Measurements from ENCODE around the gene CTCFL.
"Not testable (repeated sequence)": the region's sequence is repeated elsewhere in the genome, so short reads cannot be mapped to it uniquely, and the experiment has no call there.

The CTCFL gene

DNA sequence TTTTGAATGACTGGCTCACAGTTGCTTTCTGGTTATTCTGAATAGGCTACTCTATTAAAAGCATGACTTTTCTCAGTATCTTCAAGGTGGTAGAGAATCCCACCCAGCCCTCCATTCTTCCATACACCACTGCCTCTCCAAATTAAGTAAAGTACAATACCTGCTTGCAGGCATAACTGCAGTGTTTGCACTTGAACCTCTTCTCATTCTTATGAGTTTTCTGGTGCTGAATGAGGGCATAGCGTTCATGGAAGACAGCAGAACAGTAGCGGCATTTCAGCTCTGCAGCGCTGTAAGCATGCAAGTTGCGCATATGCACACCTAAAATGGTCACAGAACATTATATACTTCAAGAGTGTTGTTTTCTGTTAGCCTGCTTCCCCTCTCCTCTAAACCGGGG lies 12.5 kb downstream of the CTCFL start:
- no peak for DNase-seq (ENCODE audit: low read depth, low spot score)
- H3K27ac ChIP-seq: no peak overlapping the region

DNA sequence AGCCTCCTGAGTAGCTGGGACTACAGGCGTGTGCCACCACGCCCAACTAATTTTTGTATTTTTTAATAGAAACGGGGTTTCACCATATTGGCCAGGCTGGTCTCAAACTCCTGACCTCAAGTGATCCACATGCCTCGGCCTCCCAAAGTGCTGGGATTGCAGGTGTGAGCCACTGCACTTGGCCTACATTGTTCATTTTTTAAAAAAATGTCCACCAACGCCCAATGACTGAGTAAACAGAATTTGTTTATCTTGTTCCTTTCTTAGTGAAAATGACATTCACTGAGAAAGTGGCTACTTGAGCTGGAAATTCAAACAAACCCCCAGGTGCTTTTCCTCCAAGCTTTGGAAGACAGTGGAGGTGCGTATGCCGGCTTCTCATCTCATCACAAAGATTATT lies 13.2 kb downstream of the CTCFL start:
- not testable (repeated sequence) for H3K27ac ChIP-seq; DNase-seq (ENCODE audit: low read depth, low spot score)

DNA sequence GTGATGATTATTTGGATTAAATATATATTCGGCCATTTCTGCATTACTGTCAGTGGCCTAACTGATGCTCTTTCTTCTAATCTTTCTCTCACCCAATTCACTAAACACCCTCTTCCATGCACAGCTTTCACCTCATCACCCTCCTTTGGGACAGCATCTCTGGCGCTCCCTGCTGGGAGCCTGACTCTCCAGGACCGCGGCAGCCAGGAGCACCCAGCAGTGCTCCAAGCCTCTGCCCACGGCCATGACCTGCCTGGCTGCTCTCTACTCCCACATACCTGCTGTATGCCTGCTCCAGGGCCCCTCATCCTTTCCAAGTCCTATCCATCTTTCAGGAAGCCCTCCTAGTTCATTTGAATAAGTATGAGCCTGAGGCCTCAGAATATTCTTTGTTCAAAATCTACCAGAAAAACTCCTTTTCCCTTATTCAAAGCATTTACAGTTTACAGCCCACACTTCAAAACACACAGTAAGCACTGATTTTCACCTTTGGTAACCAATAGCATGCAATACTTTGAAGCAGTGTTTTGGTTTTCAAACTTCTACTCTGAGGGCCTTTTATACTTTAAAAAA lies 15.2 kb downstream of the CTCFL start:
- DNase-seq (ENCODE audit: low read depth, low spot score): no peak
- no peak overlapping the region for H3K27ac ChIP-seq

DNA sequence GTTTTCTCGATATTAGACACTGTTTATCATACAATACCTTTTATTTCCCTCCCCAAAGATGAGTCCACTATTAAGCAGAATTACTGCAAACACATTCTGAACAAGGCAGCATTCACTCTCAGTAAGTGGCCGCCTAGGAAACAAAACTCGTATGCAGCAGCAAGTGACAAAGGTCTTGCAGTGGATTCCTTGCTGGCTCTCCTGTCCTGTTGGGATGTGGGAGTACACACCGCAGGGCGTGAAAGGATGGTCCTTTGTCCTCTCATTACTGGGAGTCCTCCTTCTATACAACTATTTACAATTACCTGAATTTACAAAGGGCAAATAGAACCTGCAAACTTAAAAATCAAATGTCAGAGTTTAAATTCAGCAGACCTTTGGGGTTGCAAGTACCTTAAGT lies 16.1 kb downstream of the CTCFL start:
- no peak overlapping the region for H3K27ac ChIP-seq
- DNase-seq (ENCODE audit: low read depth, low spot score): no peak

DNA sequence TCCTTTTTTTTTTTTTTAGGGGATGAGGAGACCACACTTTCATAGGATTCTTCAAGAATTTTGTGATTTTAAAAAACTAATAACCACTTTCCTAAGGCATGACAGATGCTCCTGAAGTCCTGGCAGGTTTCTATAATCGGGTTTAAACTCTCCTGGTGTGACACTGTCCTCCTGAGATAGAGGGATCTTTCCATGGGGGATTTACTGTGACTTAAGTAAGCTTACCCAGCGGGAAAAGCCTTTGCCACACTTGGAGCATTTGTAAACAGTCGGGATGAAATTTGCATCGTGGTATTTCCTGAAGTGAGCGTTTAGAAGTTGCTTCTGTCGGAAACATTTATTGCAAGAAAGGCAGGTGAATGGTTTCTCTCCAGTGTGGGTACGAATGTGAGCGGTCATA lies 16.6 kb downstream of the CTCFL start:
- no peak overlapping the region for H3K27ac ChIP-seq
- DNase-seq (ENCODE audit: low read depth, low spot score): no peak

DNA sequence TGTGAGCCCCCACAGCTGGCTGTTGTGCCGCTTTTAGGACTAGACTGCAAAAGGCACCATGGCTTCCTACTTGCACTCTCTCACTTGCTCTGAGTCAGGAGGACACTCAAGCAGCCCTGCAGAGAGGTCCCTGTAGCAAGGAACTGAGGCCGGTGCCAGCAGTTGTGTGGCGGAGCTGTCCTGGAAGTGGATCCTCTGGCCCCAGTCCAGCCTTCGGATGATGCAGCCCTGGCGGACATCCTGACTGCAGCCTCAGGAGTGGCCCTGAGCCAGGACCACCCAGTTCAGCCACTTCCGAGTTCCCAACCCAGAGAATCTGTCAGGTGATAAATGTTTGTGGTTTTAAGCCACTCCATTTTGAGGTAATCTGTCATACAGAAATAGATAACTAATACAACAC lies 17.5 kb downstream of the CTCFL start:
- H3K27ac ChIP-seq: no peak overlapping the region
- DNase-seq (ENCODE audit: low read depth, low spot score): no peak

DNA sequence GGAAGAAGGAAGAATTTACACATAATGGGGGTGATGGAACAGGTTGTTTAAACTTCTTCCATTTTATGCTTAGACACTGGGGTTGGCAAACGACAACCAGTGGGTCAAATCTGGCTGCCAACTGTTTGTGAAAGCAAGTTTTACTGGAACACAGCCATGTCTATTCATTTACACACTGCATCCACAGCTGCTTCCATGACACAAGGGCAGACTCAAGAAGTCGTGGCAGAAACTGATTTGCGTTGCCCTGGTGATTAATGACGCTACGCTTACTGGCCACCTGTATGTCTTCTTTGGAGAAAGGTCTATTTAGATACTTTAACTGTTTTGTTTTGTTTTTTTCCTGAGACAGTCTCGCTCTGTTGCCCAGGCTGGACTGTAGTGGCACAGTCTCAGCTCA lies 19.0 kb downstream of the CTCFL start:
- no peak overlapping the region for H3K27ac ChIP-seq
- DNase-seq (ENCODE audit: low read depth, low spot score): no peak

DNA sequence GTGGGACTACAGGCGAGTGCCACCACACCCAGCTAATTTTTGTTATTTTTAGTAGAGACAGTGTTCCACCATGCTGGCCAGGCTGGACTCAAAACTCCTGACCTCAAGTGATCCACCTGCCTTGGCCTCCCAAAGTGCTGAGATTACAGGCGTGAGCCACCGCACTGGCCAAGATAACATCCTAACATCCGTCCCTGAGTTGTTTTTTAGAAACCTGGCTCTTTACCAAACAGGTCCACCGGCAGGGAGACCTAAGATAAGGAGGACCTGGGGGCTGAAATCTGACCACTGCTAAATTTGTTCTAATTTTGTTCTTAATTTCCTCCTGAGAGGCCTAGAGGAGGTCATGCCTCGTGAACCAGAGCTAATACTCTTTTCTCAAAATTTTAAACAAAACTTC lies 20.5 kb downstream of the CTCFL start:
- no peak for DNase-seq (ENCODE audit: low read depth, low spot score)
- H3K27ac ChIP-seq: no peak overlapping the region

DNA sequence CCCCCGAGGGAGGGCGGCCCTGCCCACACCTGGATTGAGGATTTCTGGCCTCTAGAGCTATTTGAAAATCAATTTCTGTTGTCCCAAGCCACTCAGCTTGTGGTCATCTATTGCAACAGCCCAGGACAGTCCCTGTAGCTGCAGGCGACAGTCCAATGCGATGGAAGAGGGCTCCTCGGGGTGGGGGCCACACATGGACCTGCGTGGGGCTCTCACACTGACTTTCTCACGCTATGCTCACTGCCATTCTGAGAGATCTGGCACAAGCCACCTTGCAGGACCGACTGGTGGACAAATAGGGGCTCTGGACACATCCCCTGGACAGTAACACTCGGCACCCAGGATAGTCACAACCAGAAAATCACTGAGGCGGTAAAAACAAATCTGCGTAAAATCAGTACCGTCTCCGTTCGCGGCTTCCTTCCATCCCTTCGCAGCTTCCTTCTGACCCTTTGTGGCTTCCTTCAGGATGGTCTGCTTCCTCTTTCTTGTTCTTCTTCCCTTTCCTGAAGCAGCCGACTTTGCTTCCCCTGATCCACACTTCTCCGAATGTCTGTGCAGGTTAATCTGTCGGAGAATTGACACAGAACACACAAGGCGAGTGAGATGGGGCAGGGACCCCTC lies 21.8 kb downstream of the CTCFL start:
- H3K27ac ChIP-seq: no peak overlapping the region
- DNase-seq (ENCODE audit: low read depth, low spot score): no peak

DNA sequence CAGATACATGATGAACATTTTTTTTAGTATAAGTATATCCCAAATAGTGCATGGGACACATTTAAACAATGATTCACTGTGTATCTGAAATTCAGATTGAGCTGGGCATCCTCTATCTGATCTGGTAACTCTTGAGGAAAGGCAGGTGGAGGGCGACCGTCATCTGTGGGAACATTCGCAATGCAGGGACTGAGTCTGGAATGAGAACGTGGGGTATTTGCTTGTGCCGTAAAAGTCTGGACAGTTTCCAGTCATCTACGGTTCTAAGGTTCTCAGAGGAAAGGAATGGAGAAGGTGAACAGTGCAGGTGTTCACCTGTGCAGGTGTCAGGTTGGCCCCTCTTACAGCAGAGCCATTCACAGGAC lies 22.6 kb downstream of the CTCFL start:
- DNase-seq (ENCODE audit: low read depth, low spot score): no peak
- H3K27ac ChIP-seq: no peak overlapping the region

DNA sequence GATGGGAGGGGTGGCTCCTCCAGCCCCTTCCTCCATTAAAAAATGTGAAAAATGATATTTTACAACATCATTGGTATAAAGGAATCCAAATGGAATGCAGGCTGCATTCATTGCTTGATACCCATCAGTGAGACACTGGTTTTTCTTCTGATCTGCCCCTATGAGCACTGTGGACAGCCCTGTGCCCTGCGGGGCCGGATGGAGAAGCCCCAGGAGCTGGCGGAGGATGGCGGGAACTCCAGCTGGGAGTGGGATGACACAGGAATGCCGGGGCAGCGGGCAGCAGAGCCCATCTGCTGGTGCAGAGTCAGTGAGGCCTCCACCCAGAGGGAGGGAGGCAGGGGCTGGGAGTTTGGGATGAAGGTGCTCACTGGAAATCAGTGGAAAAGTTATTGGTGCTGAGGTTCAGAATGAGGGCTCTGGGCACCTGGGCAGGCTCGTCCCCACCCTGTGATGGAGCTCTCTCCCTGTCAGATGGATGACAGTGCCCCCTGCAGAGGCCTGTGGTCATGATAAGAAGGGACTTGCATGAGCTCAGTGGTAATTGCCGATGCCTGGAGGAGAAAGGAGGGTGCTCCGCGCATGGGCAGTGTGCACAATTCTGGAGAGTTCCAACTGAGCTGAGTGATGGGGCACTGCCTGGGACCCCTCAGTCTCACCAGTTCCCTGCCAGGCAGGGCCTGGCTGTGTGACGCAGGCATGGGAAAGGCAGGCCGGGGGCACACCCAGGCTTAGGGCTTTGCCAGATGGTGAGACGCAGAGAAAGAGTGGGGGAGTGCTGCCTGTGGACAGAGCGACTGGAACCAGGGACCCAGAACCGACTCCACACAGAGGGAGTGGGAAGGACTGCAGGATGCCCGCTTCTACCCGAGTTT lies 23.2 kb downstream of the CTCFL start:
- no peak for DNase-seq (ENCODE audit: low read depth, low spot score)
- no peak overlapping the region for H3K27ac ChIP-seq

DNA sequence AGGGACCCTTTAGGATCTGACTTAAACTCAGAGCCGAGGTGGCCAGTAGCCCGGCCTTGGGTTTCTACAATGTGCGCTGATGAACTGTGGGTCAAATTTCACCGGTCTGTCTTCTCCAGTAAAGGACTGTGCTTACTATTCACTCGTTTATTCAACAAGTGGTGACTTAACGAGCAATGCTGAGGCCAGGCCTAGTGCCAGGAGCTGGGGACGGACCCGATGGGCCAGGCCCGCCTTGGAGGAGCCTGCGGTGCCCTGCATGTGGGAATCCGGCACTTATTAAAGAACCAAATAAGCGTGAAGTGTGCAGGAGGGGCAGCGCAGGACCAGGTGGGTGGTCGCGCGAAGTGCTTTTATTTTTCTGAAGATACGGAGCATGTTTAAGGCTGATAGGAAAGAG lies 24.0 kb downstream of the CTCFL start:
- no peak overlapping the region for H3K27ac ChIP-seq
- DNase-seq (ENCODE audit: low read depth, low spot score): no peak

DNA sequence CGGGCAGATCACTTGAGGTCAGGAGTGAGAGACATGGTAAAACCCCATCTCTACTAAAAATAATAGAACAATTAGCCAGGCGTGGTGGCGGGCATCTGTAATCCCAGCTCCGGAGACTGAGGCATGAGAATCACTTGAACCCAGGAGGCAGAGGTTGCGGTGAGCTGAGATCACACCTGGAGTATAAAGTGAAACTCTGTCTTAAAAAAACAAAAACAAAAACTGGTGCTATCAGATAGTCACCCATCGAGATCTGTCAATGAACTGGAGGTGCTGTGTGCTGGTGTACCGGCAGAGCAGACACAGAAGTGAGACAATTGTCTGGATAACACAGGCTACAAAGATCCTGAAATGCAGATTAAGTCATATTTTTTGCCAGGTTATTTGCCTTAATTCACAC lies 24.7 kb downstream of the CTCFL start:
- no peak for DNase-seq (ENCODE audit: low read depth, low spot score)
- H3K27ac ChIP-seq: no peak overlapping the region

DNA sequence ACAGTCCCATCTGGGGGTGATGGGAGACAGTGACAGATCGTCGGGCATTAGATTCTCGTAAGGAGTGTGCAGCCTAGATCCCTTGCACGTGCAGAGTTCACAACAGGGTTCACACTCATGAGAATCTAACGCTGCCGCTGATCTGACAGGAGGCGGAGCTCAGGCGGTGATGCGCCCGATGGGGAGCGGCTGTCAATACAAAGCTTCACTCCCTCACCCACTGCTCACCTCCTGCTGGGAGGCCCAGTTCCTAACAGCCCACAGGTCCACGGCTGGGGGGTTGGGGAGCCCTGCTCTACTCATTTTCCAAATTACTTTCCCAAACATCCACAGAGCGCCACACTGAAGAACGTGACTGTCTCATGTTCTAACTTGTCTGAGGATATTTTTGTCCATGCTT lies 25.3 kb downstream of the CTCFL start:
- no peak overlapping the region for H3K27ac ChIP-seq
- DNase-seq (ENCODE audit: low read depth, low spot score): no peak

DNA sequence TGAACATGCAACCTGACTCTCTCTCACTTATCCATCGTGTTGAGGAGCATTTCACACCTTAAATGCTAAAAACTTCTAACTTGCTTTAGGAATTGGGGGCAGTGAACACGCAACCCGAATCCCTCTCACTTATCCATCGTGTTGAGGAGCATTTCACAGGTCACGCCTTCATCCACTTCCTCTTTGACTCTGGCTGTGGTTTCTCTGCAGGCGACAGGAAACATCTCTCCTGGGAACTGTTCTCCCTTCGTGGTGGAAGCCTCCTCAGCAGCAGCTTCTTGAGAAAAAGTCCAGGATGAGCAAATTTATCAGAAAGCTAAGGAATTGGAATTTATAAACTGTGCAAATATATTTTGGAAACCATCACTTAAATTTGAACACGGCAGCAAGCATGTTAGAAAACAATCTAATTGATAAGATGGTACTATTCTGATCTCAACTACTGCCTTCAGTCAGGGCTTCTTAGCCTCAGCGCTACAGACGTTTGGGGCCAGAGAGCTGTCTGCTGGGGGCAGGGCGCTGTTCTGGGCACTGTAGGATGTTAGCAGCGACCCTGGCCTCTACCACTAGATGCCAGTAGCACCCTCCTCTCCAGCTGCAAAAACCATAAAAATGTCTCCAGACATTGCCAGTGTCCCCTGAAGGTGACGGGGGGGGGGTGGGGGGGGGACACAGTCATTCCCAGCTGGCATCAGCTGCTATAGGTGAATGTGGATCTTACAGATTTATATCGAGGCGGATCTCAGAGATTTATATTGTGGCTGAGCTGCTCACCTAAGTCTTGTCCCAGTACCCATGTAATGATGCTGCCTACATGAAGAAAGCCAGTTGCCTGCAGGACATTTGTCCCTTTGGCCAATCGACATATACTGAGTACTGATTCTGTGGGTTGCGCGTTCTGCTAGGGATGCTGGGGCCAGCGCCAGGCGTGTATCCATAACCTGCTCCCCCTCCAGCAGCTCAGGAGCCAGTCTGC lies 26.2 kb downstream of the CTCFL start:
- H3K27ac ChIP-seq: no peak overlapping the region
- no peak for DNase-seq (ENCODE audit: low read depth, low spot score)

DNA sequence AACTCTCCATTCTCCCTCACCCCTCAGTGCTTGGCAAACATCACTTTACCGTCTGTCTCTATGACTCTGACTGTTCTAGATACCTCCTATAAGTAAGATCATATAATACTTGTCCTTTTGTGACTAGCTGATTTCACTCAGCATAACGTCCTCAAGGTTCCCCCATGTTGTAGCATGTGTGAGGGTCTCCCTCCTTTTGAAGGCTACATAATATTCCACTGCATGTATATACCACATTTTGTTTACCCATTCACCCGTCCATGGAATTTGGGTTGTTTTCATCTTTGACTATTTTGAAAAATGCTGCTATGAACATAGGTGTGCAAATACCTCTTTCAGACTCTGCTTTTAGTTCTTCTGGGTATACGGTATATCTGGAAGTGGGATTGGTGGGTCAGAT lies 28.3 kb downstream of the CTCFL start:
- no peak overlapping the region for H3K27ac ChIP-seq

DNA sequence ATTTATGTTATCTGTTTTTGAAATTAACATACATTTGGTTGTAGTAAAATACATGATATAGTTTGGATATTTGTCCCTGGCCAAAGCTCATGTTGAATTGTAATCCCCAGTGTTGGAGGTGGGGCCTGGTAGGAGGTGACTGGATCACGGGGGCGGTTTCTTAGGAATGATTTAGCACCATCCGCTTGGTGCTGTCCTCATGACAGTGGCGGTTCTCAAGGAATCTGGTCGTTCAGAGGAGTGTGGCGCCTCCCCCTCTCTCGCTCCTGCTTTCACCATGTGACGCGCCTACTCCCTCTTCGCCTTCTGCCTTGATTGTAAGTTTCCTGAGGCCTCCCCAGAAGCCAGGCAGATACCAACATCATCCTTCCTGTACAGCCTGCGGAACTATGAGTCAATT lies 29.0 kb downstream of the CTCFL start:
- DNase-seq (ENCODE audit: low read depth, low spot score): no peak
- H3K27ac ChIP-seq: no peak overlapping the region

More for the DNA sequence above, 28.3 kb downstream of the CTCFL start:
- no peak for DNase-seq (ENCODE audit: low read depth, low spot score)

DNA sequence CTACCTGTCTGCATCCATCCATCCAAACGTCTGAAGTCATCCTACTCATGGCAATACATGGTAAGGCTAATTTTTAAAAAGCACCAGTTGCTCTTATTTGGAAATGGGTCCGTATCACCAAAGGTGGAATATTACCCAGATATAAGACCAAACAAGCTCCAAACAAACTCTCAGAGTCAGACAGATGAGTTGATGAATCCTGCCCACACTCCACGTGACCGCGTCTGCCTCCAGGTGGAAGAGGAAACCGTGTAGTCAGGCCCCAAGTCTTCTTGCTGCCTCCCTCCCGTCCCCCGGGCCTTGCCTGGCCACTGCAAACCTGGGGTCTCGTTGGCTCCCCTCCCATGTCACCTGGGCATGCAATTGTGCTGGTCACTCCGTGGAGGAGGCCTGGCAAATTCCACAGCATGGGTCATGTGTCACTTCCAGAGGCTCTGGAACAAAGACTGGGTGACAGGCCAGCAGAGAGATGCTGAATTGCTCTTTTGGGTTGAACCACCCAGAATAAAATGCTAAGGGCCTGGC lies 31.8 kb downstream of the CTCFL start:
- H3K27ac ChIP-seq: no peak overlapping the region
- no peak for DNase-seq (ENCODE audit: low read depth, low spot score)

DNA sequence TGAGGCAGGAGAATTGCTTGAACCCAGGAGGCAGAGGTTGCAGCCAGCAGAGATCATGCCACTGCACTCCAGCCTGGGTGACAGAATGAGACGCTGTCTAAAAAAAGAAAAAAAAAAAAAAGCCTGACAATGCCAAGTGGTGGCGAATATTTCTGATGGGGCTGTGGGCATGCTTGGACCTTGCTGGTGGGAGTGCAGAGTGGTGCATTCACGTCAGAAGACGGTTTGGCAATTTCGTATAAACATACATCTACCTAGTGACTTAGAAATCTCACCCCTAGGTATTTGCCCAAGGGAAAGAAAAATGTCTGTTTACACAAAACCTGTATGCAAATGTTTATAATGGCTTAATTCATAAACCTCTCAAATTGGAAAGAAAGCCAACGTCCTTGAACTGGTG lies 33.6 kb downstream of the CTCFL start:
- H3K27ac ChIP-seq: no peak overlapping the region
- no peak for DNase-seq (ENCODE audit: low read depth, low spot score)

DNA sequence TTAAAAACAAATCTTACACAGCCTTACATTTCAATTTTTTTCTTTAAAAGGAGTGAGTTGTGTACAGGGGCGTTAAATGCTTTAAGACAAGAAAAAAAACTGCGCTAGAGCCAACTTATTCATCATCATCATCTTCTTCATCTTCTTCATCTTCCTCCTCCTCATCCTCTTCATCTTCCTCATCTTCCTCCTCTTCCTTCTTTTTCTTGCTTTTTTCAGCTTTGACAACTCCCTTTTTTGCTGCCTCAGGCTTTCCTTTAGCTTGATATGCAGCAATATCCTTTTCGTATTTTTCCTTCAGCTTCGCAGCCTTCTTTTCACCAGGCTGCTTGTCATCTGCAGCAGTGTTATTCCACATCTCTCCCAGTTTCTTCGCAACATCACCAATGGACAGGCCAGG lies 36.7 kb downstream of the CTCFL start:
- not testable (repeated sequence) for DNase-seq (ENCODE audit: low read depth, low spot score); H3K27ac ChIP-seq
